Measurements from ENCODE around the gene TRIM34. TPM values are rescaled to one million over a fixed set of nuclear protein-coding genes. Genes with fewer than 3 reads are reported as not detected.

TRIM34 gene, protein sequence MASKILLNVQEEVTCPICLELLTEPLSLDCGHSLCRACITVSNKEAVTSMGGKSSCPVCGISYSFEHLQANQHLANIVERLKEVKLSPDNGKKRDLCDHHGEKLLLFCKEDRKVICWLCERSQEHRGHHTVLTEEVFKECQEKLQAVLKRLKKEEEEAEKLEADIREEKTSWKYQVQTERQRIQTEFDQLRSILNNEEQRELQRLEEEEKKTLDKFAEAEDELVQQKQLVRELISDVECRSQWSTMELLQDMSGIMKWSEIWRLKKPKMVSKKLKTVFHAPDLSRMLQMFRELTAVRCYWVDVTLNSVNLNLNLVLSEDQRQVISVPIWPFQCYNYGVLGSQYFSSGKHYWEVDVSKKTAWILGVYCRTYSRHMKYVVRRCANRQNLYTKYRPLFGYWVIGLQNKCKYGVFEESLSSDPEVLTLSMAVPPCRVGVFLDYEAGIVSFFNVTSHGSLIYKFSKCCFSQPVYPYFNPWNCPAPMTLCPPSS
- total RNA-seq, result 9.4 and 9.5 TPM in 2 replicates

GRCh38 chr11:5624489-5625279 is at the start of gene TRIM34:
TRIM34 (plus strand) TSS chr11:5625001; CDS start chr11:5632332, 7,331 bp downstream.

GRCh38 chr11:5580577-5580976 is 44.2 kb upstream of the TRIM34 start, which contains the start of gene OR52B6:
OR52B6 (plus strand) TSS chr11:5580877; CDS start chr11:5580877, 0 bp downstream.

DNA sequence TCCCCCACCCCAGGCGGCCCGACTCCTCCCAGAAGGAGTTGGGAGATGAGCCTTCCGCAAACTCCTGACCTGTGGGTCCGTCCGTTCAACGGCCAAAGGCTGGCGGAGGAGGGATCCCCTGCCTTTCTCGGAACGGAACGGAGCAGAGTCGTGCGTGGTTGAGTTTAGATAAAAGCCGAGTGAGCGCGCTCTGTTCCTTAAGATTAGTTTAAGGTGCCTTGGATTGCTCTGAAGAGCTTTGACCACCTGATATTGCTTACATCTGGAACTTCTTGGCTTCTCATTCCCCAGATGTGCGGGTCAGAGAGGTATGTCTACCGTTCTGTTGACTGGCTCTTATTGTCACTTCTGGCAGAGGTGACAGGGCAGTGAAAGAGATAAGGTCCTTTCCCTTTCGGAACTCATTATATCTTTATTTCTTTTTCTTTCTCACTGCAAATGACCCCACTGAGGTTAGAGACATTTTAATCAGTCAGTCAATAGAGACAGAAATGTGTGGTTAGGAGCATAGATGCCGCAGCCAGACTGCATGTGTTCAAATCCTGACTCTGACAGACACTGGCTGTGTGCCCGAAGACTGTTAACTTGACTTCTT is 28.1 kb upstream of the TRIM34 start, which contains the start of gene TRIM6:
TRIM6 (plus strand) TSS at position 31 of the 595 bp plus-strand sequence; CDS start at position 292, 261 bp downstream.

DNA sequence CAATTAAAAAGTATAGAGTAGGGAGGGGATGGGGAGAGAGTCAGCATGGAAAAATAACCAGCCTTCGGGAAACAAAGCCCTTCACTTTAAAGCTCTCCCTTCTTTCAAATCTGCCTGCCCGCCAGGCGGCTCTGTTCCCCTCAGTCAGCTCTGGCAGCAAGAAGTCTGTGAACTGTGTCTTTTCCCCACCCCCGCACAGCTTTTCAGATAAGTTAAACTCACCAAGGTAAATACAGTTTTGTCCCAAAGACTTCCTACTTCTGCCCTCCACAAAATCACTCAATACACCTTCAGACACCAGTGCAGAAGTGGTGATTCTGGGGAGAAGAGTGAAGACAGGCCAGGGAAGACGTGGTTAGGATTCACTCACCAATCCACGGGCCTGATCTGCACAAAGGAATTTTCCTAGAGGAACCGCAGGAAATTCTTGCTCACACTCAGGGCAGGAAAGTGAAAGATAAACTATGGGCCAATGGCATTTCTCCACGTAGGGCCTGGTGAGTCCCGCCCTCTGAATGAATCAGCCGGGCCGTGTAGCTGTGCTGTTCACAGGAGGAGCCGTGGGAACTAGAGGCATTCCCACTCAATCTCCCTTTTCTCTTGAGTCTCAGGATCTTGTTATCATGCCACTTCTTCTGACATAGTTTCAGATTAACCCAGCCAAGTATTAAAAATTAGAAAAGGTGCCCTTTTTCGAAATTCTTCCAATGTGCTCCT is 60.0 kb downstream of the TRIM34 start, which contains the start of gene TRIM5:
TRIM5 (minus strand) TSS at position 429 of the 717 bp plus-strand sequence. CDS start 4,897 bp downstream, outside the sequence.

DNA sequence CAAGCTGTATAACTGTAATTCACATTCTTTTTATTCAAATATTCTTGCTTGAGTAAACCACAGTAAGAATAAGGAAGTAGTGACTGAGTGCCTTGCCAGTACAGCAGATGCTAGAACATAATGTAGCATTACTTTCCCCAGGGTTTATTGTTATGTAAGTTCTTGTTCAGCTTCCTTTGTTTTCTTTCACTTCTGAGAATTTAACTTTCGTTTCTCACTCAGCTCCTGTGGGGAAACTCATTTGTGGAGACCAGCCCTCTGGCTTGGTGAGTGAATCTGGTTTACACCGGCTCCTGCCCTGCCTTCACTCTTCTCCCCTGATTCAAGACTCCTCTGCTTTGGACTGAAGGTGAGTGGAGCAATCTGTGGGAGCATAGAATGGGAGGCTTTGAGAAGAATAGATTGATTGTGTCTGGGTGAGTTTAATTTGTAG is 64.8 kb downstream of the TRIM34 start, which contains the start of gene TRIM22:
TRIM22 (plus strand) TSS at position 240 of the 433 bp plus-strand sequence. CDS start 6,443 bp downstream, outside the sequence.

Other genes starting within 250 kb of the TRIM34 start
- not detected in 2 replicates for gene OR51M1, start 241.2 kb upstream of the TRIM34 start, total RNA-seq
- not detected in 2 replicates for gene OR51Q1, start 202.9 kb upstream of the TRIM34 start, total RNA-seq
- not detected in 2 replicates for gene OR51I1, start 183.5 kb upstream of the TRIM34 start, total RNA-seq
- not detected in 2 replicates for gene OR51I2, start 175.7 kb upstream of the TRIM34 start, total RNA-seq
- not detected in 2 replicates for gene OR52D1, start 136.3 kb upstream of the TRIM34 start, total RNA-seq
- not detected in 2 replicates for gene UBQLN3, start 115.0 kb upstream of the TRIM34 start, total RNA-seq
- not detected in 2 replicates for gene UBQLNL, start 108.3 kb upstream of the TRIM34 start, total RNA-seq
- not detected in 2 replicates for gene OR52H1, start 76.5 kb upstream of the TRIM34 start, total RNA-seq
- not detected in 2 replicates for gene OR52B6, start 44.1 kb upstream of the TRIM34 start, total RNA-seq
- gene TRIM6, start 28.4 kb upstream of the TRIM34 start, total RNA-seq, result 4.7 and 5.5 TPM in 2 replicates
- 19.5 and 26.6 TPM in 2 replicates for gene TRIM5, start 60.1 kb downstream of the TRIM34 start, total RNA-seq
- gene TRIM22, start 64.8 kb downstream of the TRIM34 start, total RNA-seq, result 11.9 and 14.9 TPM in 2 replicates
- gene OR56B1, start 111.4 kb downstream of the TRIM34 start, total RNA-seq, result not detected in 2 replicates
- gene OR52N4, start 129.2 kb downstream of the TRIM34 start, total RNA-seq, result not detected in 2 replicates
- gene OR52N5, start 158.4 kb downstream of the TRIM34 start, total RNA-seq, result not detected in 2 replicates
- gene OR52N1, start 166.3 kb downstream of the TRIM34 start, total RNA-seq, result not detected in 2 replicates
- gene OR52N2, start 183.9 kb downstream of the TRIM34 start, total RNA-seq, result not detected in 2 replicates
- not detected in 2 replicates for gene OR52E6, start 216.9 kb downstream of the TRIM34 start, total RNA-seq
- not detected in 2 replicates for gene OR52E8, start 232.7 kb downstream of the TRIM34 start, total RNA-seq

Data from airway epithelial cell (primary cell).